ENCODE measurements around the gene FOXP1.

FOXP1 gene

DNA sequence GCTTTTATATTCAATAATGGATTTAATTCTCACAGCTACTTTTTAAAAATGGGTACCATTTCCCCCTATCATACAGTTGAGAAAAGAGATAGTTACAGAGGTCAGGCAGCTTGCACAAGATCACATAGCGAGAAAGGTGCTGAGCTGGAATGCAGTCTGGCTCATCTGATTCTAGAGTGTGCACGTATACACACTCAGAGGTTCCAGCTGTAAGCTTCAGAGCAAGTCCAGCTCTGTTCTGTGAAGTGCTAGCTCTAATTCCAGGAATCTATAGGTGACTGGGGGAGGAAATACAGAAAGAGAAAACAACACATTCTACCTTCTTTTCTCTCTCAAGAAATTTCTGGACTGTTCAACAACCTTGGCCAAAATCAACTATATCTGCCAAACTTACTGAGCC lies 318.7 kb downstream of the FOXP1 start:
- DNase-seq (ENCODE audit: low read depth), result no peak

DNA sequence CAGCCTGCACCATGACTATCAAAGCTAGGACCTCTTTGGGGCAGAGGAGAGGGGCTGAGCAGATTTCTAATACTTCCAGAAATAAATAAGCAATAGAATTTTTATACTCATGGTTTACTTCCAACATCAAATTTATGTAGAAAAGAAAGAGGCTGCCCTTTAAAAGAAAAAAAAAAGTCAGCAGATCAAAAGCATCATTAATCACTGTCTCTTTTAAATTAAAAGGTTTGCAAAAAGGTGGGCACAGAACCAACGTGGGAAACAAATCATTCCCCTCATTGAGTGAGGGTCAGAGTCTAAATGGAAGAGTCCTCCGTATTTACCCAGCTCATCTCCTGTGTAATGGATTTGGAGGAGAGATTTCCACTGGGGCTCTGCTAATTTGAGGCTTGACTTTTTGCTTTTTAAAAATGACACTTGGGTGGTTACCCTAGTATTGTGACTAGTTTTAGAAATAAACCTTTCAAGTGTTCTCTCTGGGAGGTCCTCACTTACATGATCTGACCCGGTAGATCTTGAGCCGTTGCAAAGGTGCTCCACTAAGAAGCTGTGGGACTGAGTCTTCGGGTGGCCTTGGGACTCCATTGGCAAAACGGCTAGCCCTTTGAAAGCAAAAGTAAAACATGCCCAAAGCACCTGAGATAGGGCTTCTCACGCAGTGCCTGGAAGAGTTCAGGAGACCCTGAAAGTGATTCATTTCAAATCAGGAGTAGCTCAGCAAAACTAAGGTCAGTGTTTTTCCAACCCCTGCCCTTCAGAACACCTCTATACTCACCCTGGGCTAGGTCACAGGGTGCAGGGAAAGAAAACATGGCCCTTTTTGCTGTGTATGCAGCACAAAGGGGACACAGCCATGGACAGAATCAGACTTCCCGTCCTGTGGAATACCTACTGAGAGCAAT lies 320.9 kb downstream of the FOXP1 start:
- DNase-seq (ENCODE audit: low read depth), result no peak

DNA sequence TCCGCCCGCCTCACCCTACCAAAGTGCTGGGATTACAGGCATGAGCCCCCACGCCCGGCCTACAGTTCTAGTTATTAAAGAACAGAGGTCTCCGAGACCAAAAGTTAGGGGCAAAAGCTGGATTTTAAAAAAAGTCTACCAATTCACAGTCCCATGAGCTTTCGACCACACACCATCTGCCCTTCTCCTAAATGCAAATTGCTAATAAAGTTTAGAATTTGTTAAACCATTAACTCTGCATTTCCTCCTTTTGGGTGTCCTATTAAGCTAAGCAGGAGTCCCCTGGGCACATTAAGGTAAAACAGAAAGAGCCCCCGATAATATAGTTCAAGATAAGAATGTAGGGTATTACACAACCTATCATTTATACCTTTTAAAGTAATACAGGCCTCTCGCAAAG lies 322.7 kb downstream of the FOXP1 start:
- DNase-seq (ENCODE audit: low read depth), result no peak

DNA sequence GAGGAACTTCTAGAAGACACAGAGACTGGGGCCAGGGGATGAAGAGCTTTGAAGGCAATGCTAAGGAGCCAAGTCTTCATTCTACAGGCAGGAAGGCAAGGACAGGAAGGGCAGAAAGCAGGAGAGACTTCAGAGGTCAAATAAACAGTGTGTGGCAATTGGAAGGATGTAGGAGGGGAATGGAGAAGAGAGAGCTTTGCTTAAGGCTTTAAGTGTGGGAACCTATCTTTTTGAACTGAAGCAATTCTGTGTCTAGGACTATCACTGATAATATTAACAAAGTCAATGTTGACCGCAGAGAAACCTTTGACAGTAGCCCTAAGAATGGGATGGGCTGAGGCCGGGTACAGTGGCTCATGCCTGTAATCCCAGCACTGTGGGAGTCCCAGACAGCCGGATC lies 325.0 kb downstream of the FOXP1 start:
- no peak for DNase-seq (ENCODE audit: low read depth)

DNA sequence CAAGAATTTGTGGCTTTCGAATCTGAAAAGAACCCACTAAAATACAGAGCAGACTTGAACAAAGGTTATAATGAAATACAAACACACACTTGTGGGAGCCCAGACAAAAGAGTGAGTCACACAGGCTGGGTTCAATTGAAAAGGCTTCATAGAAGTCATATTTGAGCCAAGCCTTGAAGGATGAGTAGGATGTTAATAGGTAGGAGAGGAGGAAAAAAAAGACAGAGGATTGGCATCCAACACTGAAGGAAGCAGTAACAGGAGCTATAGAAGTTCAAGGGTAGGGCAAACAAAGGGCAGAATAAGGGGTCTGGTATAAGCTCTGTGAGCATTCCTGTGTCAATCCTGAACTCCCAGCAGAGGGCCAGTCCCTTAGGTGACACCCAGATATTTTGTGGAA lies 325.4 kb downstream of the FOXP1 start:
- DNase-seq (ENCODE audit: low read depth), result peak; percentile 34

DNA sequence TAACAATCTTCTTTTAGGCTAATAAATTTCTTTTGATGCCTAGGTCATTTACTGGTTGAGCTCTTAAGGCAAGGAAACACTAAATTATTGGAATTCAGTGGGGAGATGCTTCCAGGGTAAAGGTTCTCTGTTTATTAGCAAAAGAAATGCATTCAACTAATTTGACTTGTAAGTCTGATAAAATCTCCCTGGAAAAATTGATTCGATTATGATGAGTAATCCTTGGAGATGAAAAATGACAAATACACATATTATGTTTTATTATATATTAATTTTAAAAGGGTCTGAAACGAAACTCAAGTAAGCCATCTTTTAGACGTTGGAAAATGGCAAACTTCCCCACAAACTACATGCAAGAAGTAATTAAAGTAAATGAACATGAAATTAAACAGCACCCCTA lies 328.0 kb downstream of the FOXP1 start:
- no peak for DNase-seq (ENCODE audit: low read depth)

DNA sequence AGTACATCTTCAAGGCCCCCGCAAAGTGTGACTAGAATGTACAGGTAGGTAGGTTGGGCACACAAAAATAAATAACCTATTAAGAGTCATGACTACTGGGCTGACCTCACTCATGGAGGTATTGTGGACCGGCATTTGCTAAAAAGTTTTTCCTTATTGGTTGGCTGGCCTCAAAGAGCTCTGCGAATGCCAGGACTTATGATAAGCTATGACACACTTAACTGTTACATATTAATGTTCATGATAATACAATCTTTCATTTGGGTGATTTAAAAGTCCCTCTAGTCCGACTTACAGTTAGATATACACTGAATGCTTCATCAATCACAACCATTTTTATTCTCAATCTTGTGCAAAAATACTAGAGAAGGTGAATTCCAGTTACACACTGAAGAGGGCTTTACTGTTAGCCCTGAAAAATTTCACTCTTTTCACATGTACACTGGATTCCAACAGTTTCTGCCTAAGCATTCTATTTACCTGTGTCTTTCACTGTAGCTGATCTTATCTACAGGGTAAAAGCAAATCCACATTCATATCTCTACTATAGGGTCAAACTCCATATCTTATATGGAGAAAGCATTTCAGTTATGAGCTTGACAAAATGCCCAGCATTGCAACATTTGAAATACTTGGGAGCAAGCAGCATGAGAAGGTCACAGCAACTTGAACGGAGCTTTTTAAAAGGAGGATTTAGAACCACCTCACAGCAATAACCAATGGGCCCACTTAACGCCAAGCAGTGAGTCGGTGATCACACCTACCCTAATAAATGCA lies 329.1 kb downstream of the FOXP1 start:
- DNase-seq (ENCODE audit: low read depth), result no peak

DNA sequence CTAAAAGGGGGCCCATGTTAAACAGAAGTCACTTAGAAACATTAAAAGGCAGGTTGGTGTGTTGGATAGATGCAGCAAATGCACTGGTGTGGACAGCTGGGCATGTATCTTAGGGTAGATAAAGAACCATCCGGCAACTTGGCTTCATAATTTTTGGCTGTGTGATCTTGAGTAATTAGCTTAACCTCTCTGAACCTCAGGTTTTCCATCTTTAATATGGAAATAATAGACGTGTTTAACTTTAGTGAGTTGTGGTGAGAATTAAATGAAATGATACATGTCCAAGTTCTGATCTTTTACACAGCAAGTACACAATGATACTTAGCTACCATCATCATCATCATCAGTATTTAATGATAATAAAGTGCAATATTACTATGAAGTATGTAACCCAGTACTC lies 330.4 kb downstream of the FOXP1 start:
- no peak for DNase-seq (ENCODE audit: low read depth)

DNA sequence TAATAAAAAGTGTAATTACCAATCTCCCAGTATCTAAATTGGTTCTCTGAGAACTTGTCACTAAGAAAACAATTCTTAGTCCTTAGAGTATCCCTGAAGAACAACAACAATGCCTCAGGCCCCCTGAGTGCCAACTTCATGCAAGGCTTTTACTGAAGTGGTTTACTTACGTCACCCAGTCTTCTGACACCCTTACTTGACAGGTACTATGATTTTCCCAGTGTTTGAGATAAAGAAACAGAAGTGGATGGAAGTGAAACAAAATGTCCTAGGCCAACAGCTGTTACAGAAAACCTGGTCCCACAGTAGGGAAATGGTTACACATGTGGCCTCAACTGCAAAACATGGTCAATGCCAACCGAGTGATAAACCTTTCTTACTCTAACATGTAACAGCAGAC lies 331.1 kb downstream of the FOXP1 start:
- no peak for DNase-seq (ENCODE audit: low read depth)

DNA sequence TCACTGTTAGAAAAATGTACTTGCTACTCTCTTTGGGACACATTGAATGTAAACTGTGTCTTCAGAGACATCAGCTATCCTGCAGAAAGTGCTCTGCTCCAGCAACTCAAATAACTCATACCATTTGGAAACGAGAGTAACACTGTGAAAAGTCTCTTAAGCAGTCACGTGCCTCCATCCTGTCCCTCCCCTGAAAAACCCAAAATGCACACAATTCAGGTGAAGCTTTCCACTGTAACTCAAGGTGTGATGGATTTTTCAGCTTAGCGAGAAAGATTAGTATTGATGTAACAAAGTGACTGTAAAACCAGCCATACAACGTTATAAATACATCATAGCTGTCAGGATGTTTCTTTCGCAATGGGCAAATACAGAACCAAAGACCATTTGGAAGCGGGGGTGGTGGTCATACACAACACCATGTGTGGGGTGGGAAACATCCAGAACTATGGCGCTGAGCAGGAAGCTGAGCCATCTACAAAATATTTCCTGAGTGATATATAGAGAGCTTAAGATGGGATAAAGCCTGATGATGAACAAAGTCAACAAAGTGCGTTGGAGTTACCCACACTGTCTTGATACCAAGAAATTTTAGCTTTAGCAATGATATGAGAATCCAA lies 332.3 kb downstream of the FOXP1 start:
- peak; percentile 86 for DNase-seq (ENCODE audit: low read depth)

DNA sequence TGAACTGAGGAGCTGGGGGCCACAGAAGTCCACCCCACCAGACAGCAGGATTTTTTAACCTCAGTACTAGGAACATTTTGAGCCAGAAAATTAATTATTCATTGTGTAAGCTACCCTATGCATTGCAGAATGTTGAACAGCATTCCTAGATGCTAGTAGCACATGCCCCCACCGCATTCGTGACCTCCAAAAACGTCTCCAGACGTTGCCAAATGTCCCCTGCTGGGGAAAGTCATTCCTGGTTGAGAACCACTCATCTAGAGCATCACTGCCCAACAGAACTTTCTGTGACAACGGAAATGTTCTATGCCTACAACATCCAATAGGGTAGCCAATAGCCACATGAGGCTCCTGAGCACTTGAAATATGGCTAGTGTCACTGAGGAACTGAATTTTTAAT lies 333.5 kb downstream of the FOXP1 start:
- DNase-seq (ENCODE audit: low read depth), result no peak

DNA sequence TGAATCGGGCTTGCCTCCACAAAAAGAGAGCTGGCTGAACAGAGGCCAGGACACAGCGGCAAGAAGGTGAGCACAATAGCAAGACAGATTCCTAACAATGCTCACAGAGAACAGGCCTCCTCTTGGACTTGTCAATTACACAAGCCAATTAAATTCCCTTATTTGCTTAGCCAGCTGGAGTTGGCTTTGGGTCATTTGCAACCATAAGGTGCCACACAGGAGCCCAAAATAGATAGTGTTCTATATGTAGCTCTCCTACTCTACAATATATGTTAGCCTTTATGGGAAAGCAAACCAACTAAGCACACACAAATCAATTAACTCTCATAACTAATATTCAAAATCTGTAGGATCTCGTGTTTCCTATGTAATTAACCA lies 335.6 kb downstream of the FOXP1 start:
- no peak for DNase-seq (ENCODE audit: low read depth)

DNA sequence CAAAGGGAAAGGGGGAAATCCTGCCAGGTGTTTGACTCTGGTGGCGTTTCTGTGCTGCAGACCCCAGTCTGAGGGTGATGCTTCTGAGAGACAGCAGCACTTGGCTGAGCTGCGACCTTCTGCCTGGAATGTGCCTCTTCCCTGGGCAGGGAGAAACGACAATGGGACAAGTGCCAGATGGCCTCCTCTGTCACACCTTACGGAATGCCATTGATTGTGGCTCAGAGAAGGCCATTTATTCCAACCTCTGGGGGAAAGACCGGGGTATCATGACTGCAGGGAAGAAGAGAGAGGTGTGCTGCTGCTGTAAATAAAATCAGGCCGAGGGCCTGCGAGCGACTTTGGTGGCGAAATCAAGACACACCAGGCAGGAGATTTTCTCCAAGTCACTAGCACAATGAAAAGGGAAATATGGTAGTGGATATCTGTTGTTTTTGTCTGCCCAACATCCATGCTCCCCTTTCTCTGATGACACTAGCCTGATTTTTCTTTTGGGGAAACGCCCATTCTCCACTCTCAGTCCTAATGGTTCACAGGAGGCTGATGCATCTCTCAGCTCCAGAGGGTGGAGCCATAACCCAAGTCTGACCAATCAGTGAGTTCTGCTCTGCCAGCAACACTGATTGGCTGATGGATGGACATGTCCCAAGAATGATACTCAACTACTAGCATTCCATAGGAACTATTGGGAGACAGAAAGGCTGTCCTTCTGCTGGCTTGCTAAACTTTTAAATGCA lies 336.1 kb downstream of the FOXP1 start:
- DNase-seq (ENCODE audit: low read depth), result peak; percentile 23

DNA sequence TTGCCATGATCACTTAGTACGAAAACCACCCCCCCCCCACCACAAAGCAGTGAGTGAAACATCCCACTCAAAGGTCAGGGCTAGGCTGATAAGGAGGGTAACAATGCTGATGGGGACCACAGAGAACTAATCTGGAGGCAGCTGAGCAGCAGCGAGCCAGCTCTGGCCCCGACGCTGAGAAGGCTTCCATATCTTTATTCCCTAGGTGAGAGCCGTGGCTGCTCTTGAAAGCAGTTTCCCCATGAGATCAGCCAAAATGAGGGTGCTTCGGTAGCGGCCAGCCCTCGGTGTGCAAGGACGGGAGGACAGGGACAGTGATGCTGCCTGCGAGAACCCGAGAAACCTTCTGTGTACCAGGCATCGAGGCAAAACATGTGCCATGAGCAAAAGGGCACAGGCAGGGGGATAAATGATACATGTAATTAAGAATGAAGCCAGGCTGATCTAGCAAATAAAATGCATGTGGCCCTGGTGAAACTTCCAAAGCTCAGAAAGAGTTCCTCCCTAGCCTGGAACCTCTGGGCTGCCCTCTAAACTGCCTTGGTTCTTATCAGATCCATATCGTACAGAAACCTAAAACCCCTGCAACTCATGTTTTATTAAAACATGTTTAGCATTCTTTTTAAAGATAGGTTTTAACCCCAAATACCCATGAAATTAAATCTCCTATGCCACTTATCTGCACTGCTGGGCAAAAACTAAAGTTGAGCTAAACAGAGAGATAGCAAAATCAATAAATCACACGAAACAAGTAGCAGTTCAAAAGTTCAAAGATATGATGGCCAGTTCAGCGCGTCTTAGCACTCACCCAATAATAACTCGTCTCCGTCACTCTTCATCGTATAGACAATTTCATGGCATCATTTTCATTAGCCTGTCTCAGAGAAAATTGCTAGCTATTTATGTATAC lies 337.3 kb downstream of the FOXP1 start:
- DNase-seq (ENCODE audit: low read depth), result no peak

DNA sequence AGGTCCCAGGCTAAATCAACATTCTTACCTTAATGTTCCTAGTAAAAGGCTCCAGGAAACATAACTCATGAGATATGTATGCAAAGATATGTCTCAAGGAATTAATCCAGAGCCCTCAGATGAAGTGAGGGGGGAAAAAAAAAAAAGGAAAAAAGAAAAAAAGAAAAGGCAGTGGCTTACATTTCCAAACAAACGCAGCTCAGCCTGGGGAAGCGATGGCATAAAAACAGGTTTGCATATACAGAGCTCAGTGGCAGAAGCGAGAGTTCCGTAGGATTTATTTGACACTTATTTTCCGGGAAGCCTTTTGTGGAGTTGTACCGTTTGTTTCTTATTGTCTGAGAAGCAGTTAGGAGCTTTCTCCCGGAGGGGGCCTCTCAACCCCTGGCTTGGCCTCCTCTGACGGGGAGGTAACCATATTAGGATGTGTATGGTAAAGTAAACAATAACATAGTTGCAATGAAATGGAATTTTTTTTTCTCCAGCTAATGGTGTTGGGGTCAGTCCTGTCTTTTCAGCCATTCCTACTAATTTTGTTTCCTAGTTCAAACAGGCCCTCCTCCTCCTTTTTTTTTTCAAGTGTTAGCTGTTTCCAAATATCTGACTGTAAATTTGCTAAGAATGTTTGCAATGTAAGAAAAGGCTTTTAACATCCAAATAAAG lies 338.6 kb downstream of the FOXP1 start:
- DNase-seq (ENCODE audit: low read depth), result no peak

DNA sequence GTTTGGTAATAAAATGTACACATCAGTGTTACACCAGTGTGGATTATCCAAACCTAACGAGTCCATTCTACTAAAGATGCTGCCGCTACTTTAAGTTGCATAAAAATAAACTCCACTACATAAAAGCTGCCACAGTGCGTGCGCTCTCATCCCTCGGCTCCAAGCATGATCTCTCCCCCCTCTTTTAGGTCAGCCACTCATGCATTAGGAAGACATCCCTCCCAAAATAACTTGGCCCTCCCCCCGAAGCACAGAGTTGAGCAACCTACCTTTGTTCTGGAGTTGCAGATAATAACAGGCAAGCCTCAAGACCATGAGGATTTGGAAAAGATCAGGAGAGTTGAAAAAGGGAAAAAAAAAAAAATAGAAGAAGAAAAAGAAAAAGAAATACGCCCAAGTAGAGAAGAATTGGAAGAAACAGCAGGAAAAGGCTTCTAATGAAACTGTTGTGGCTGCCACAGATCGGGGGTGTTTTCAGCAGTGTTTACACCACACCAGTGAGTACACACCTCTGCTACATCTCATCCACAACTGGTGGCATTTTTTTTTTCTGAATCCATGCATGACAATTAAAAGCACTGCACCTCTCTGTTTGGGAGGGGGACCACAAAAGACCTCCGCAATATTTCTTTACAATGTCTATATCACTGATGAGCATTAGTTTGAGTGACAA lies 339.2 kb downstream of the FOXP1 start:
- no peak for DNase-seq (ENCODE audit: low read depth)

DNA sequence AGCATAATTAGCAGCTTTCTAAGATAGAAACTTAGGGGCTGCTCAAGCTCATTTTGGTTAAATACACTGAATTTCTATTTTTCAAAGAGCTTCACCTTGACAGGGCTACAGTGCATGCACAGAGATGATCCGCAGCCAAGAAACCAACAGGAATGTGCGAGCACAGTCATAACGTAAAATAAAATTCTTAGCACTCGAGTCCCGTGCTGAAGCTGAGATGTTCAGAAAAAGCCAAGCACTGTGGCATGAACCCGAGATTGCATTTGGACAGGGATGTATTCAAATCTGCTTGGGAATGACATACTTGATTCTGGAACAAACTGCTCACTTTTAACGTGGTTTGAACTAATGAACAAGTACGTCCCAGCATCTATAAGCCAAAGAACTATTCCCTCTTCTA lies 340.3 kb downstream of the FOXP1 start:
- DNase-seq (ENCODE audit: low read depth), result no peak

DNA sequence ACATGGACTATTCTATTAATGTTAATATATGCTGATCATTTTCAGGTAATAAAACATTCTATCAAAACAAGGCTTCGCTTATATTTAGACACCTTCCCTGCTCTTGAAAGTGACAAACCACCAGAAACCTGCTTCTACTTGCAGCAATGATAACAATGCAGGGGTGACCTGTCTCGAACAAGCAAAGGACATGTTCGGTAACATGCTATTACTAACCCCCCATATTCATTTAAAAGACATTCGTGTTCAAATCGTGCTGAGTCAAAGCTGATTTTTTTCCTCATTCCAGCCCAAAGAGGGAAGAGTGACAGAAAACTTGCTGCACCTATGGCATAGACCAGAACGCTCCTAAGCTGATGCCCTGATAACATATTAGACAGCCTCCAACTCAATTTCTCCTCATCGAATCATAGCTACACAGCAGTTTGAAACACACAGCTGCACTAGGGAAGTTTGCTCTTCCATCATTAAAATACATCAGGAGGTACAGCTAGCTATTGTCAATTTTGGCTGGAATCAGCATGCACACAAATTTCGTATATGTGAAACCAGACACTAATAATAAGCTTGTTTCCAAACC lies 341.5 kb downstream of the FOXP1 start:
- no peak for DNase-seq (ENCODE audit: low read depth)

DNA sequence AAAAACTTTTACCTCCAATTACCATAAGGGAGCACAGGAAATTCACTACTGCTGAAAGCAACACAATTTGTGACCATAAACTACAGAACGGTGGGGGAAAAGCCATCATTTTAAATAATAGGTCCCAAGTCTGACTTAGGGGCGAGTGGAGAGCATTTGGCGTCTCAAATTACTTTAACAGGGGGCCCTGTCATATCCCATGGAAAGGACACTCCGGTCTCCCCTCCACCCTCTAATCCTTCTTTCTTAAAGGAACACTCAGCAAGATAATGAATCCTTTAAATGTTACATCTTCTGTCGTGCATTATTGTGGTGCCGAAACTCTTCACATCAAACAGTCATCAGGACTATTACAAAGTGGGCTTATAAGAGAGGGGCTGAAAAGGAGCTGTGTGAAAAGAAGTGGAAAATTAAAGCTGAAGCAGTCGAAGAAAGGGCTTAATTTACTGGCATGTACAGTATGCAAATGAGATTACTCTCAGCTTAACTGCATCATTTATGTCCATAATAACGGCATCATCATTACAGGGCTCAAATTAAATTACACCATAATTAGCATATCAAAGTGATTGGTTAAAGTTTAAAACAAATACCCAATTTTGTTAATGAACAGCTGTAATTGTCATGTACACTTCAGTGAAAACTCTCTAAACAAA lies 342.2 kb downstream of the FOXP1 start:
- DNase-seq (ENCODE audit: low read depth), result no peak
